LNCAP (cell line): Measurements from ENCODE around the gene MOV10L1.

Experiments used
- CTCF ChIP-seq: fragments of 450-650 bp; IDR thresholded peaks from 2 replicates; pipeline ENCODE4 v1.5.1; 2017; ENCODE audit warnings: mild to moderate bottlenecking

Gene MOV10L1

DNA sequence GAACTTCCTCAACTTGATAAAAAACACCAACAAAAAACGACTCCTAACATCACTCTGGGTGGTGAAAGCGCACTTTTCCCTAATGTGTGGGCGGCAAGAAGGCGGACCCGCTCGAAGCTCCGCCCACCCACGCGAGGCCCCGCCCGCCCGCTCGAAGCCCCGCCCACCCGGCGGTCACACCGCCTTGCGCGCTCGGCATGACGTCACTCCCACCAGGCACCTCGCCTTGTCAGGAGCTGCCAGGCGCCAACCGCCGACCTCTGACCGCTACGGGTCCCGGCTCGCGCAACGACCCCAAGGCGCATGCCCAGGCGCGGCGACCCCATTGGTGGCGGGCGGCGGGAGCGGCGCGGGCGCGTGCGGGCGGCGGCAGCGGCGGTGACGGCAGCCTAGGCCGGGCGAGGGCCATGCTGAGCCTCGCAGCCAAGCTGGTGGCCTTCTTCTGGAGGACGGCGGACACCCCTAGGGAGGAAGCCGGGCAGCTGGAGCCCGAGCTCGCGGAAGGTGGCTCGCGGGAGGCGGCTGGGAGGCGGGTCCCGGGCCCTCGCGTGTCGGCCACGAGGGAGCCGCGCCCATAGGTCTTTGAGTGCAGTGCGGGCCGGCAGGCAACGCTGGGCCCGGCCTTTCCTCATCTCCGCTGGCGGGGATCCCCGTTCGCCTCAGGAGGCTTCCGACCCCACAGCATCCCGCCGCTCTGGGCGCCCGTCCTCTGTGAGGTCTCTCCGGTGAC, at the start of gene MOV10L1:
Gene MOV10L1, plus strand, starts transcription at position 325 of the 730 bp plus-strand sequence. Its CDS starts 83 bp downstream, at position 408.
- no peak for TF ChIP-seq CTCF

DNA sequence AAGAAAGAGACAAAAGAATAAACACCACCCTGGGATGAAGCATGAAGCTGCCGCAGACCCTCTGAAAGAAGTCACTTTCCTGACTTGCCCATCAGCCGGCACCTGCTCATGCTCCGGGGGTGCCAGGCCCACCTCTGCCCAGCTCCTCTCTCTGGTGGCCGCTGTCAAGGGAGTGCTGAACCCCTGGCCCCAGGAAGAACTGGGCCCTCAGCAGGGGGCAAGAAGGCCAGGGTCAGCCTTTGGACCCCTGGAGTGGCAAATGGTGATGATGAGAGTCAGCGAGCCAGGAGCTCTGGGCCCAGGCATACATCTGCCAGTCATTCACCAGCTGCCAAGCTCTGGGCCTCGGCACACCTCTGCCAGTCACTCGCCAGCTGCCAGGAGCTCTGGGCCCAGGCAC, 49.1 kb upstream of the MOV10L1 start:
- TF ChIP-seq CTCF, result no peak

- TF ChIP-seq CTCF, result no peak
These were observed 48.3 kb upstream of the MOV10L1 start for GRCh38 chr22:50041361-50042065.

- TF ChIP-seq CTCF, result no peak
These were observed 45.2 kb upstream of the MOV10L1 start for GRCh38 chr22:50044485-50045118.

DNA sequence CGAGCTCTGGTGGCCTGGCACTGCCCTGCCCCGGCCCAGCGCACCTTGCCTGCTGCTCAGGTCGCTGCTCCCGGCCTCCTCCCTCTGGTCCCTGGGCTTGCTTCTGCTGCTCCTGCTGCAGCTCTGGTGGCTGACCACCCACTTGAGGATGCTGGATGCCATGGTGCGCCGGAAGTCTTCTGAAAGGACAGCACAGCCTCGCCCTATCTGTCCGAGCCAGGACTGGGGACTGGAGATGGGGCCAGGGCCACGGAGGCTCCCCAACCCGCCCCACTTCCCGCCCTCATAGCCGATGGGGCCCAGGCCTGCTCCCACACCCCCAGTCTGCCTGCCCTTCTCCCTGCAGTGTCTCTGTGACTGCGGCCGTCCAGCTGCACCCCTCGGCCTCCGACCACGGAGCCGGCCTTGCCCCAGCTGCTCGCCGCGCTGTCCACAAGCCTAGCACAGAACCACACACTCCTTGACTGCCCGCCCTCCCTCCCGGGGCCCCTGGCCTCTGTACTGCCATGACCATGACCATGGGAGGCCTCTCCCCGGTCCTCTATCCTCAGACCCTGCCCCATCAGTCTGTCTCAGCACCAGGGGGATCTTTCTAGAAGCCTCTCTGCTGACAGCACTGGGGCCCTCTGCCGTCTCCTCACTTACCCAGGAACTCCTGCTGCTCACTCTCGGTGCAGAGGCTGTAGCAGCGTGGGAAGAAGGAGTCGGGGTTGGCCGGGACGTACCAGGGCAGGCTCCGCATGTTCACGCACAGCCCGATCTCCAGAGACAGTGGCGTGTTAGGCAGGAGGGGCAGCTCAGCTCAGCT, 44.4 kb upstream of the MOV10L1 start:
- TF ChIP-seq CTCF, result no peak

DNA sequence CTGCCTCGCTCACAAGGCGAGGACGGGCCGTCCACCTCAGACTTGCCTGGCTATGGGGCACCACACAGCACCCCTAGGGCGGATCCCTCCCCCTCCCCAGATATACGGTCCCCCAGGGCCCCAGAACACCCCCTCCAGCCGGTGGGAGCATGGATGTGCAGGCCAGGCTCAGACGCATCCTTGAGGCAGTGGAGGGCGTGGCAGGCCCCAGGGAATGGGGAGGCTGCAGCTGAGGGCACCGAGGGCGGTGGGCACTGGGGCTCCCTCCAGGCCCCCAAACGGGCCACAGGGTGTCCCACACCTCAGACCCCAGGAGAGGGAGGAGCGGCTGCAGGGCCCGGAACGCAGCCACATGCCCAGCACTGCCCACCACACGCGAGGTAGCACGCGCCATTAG, 43.8 kb upstream of the MOV10L1 start:
- no peak for TF ChIP-seq CTCF
